H1 (cell line): ENCODE data around the gene KDM2A. TPM values are rescaled to one million over a fixed set of nuclear protein-coding genes. Genes with fewer than 3 reads are reported as not detected.

Experiments used
- CTCF ChIA-PET: fragments of 300-600 bp; sonication (Branson Sonifier 250); formaldehyde crosslinking; loops from one replicate; lab custom pipeline; 2021; ENCODE audit not compliant: partially characterized antibody; lab: Charles Lee
- POLR2A ChIA-PET: fragments of 300-600 bp; sonication (Branson Sonifier 250); formaldehyde crosslinking; loops from one replicate; lab custom pipeline; 2021; ENCODE audit warnings: inconsistent platforms; ENCODE audit not compliant: partially characterized antibody; lab: Charles Lee
- DNase-seq, 2 experiments: peaks; one replicate each; pipeline versions ENCODE4 v3.0.0 to v3.0.0-alpha.2; 2010 to 2022; ENCODE audit warnings: low spot score in 2 of 2, low read depth in 1 of 2, mixed read lengths in 1 of 2
- FAIRE-seq: peaks from 2 replicates; lab custom pipeline; 2011; peaks lifted over from hg19 to GRCh38; lab: Jason Lieb, UNC
- H2AFZ ChIP-seq: 2 replicates; pipeline ENCODE4 v1.8.1; 2012; ENCODE audit warnings: low read length, inconsistent platforms
- H2AK5ac ChIP-seq: 2 replicates; pipeline ENCODE4 v1.6.1; 2013; ENCODE audit warnings: low read depth, low read length
- H2BK120ac ChIP-seq: replicated peaks from 2 replicates; pipeline ENCODE3; 2013; ENCODE audit warnings: low read depth, low read length, inconsistent platforms
- H2BK12ac ChIP-seq: 2 replicates; pipeline ENCODE4 v1.6.1; 2013; ENCODE audit warnings: low read depth, low read length
- H2BK15ac ChIP-seq: 2 replicates; pipeline ENCODE4 v1.6.1; 2013; ENCODE audit warnings: low read length
- H2BK20ac ChIP-seq: 2 replicates; pipeline ENCODE4 v1.6.1; 2013; ENCODE audit warnings: low read length
- H2BK5ac ChIP-seq: 2 replicates; pipeline ENCODE4 v1.6.1; 2013; ENCODE audit warnings: low read depth, low read length
- H3K14ac ChIP-seq: 2 replicates; pipeline ENCODE4 v1.6.1; 2013; ENCODE audit warnings: inconsistent platforms; ENCODE audit not compliant: insufficient read length
- H3K18ac ChIP-seq: 2 replicates; pipeline ENCODE4 v1.6.1; 2013; ENCODE audit warnings: low read length; ENCODE audit errors: extremely low read depth
- H3K23ac ChIP-seq: 2 replicates; pipeline ENCODE4 v1.6.1; 2013; ENCODE audit warnings: inconsistent platforms; ENCODE audit not compliant: insufficient read length
- H3K23me2 ChIP-seq: 2 replicates; pipeline ENCODE4 v1.6.1; 2013; ENCODE audit warnings: low read depth, low read length
- H3K27ac ChIP-seq: 2 replicates; pipeline ENCODE4 v1.6.1; 2011; ENCODE audit warnings: low read depth, low read length, inconsistent platforms
- H3K27me3 ChIP-seq, 4 experiments: replicated peaks in 1 of 4; 1 replicate in 1 of 4; 2 replicates in 3 of 4; pipeline versions ENCODE4 v1.6.1 to v1.8.1; 2011 to 2013; ENCODE audit warnings: low read length in 3 of 4, mild to moderate bottlenecking in 3 of 4, inconsistent platforms in 2 of 4, mixed read lengths in 2 of 4, moderate library complexity in 1 of 4; ENCODE audit not compliant: control insufficient read depth in 3 of 4, insufficient read depth in 3 of 4; ENCODE audit errors: extremely low read depth in 1 of 4
- H3K36me3 ChIP-seq, 4 experiments: 2 replicates each; pipeline versions ENCODE4 v1.6.1 to v1.8.1; 2011 to 2013; ENCODE audit warnings: mild to moderate bottlenecking in 4 of 4, low read length in 3 of 4, moderate library complexity in 2 of 4, control low read depth in 1 of 4, inconsistent platforms in 1 of 4; ENCODE audit not compliant: insufficient read depth in 4 of 4, control insufficient read depth in 2 of 4
- H3K4ac ChIP-seq: replicated peaks from 2 replicates; pipeline ENCODE3; 2013; ENCODE audit warnings: low read length, low read depth, mixed read lengths, inconsistent platforms; ENCODE audit not compliant: insufficient read length
- H3K4me1 ChIP-seq, 4 experiments: replicated peaks in 1 of 4; 1 replicate in 1 of 4; 2 replicates in 3 of 4; pipeline versions ENCODE4 v1.6.1 to v1.8.1; 2011 to 2013; ENCODE audit warnings: low read length in 3 of 4, inconsistent platforms in 2 of 4, mixed read lengths in 1 of 4; ENCODE audit not compliant: insufficient read depth in 4 of 4, control insufficient read depth in 3 of 4
- H3K4me2 ChIP-seq, 2 experiments: 2 replicates each; pipeline versions ENCODE4 v1.6.1 to v1.8.1; 2011 to 2013; ENCODE audit warnings: low read depth in 2 of 2, low read length in 2 of 2, control low read depth in 1 of 2, inconsistent platforms in 1 of 2, mild to moderate bottlenecking in 1 of 2; ENCODE audit not compliant: insufficient read depth in 1 of 2
- H3K4me3 ChIP-seq, 4 experiments: fragments of 200-600, 300-600 bp in 1 of 4; sonication (generic), shearing (Covaris generic), sonication (Bioruptor Twin) in 1 of 4; 2 replicates each; pipeline versions ENCODE4 v1.5.1 to v1.8.1; 2011 to 2016; ENCODE audit warnings: low read length in 4 of 4, low read depth in 3 of 4, control low read depth in 2 of 4, inconsistent platforms in 2 of 4, mild to moderate bottlenecking in 2 of 4, mixed read lengths in 1 of 4, moderate library complexity in 1 of 4; ENCODE audit not compliant: insufficient read depth in 2 of 4; ENCODE audit errors: extremely low read depth in 1 of 4
- H3K56ac ChIP-seq: replicated peaks from 2 replicates; pipeline ENCODE3; 2013; ENCODE audit warnings: low read depth, mild to moderate bottlenecking, mixed read lengths, low read length, inconsistent platforms; ENCODE audit not compliant: insufficient read length
- H3K79me1 ChIP-seq: 2 replicates; pipeline ENCODE4 v1.6.1; 2013; ENCODE audit warnings: low read depth, low read length, control low read depth
- H3K79me2 ChIP-seq, 2 experiments: 2 replicates each; pipeline versions ENCODE4 v1.6.1 to v1.8.1; 2012 to 2013; ENCODE audit warnings: low read length in 2 of 2, mild to moderate bottlenecking in 2 of 2, inconsistent platforms in 1 of 2; ENCODE audit not compliant: insufficient read depth in 2 of 2, control insufficient read depth in 1 of 2
- H3K9ac ChIP-seq, 4 experiments: replicated peaks in 1 of 4; 1 replicate in 1 of 4; 2 replicates in 3 of 4; pipeline versions ENCODE4 v1.6.1 to v1.8.1; 2011 to 2013; ENCODE audit warnings: low read depth in 3 of 4, low read length in 3 of 4, control low read depth in 2 of 4, mild to moderate bottlenecking in 2 of 4, moderate library complexity in 2 of 4, inconsistent platforms in 1 of 4; ENCODE audit errors: extremely low read depth in 1 of 4
- H3K9me3 ChIP-seq, 2 experiments: 2 replicates each; pipeline versions ENCODE4 v1.6.1 to v1.8.1; 2012 to 2013; ENCODE audit warnings: mild to moderate bottlenecking in 2 of 2, moderate library complexity in 2 of 2, control low read depth in 1 of 2, inconsistent platforms in 1 of 2, low read depth in 1 of 2, low read length in 1 of 2, mixed read lengths in 1 of 2; ENCODE audit not compliant: insufficient read depth in 2 of 2
- H4K20me1 ChIP-seq, 2 experiments: replicated peaks in 1 of 2; 2 replicates each; pipeline versions ENCODE3 to v1.8.1; 2011 to 2013; ENCODE audit warnings: inconsistent platforms in 2 of 2, low read length in 2 of 2, mild to moderate bottlenecking in 1 of 2; ENCODE audit not compliant: insufficient read depth in 2 of 2, control insufficient read depth in 1 of 2
- H4K5ac ChIP-seq: 2 replicates; pipeline ENCODE4 v1.6.1; 2013; ENCODE audit warnings: low read length, low read depth, mixed read lengths, inconsistent platforms; ENCODE audit not compliant: insufficient read length
- H4K8ac ChIP-seq: 2 replicates; pipeline ENCODE4 v1.8.0; 2013; ENCODE audit warnings: mild to moderate bottlenecking, moderate library complexity, low read length, inconsistent platforms; ENCODE audit not compliant: insufficient read depth; ENCODE audit errors: extremely low read depth
- H4K91ac ChIP-seq: replicated peaks from 2 replicates; pipeline ENCODE3; 2013; ENCODE audit warnings: low read length, mixed read lengths, inconsistent platforms; ENCODE audit not compliant: insufficient read length
- FOSL1 ChIP-seq: IDR thresholded peaks from 2 replicates; pipeline ENCODE4 v1.6.1; 2011; ENCODE audit warnings: mild to moderate bottlenecking, low read depth, low read length, moderate library complexity; ENCODE audit not compliant: insufficient read depth
- HDAC6 ChIP-seq: IDR thresholded peaks from one replicate; pipeline ENCODE4 v1.7.1; 2012; ENCODE audit warnings: low read depth, mild to moderate bottlenecking, inconsistent platforms, low read length, moderate library complexity
- JUND ChIP-seq: IDR thresholded peaks from 2 replicates; pipeline ENCODE4 v1.6.1; 2011; ENCODE audit warnings: mild to moderate bottlenecking, improper control_type of control experiment, low read length
- KDM5A ChIP-seq: fragments of 200-600 bp; IDR thresholded peaks from 2 replicates; pipeline ENCODE4 v1.7.1; 2012; ENCODE audit warnings: mild to moderate bottlenecking, low read length, inconsistent platforms, mixed read lengths
- PHF8 ChIP-seq: fragments of 200-600 bp; sonication (generic); conservative IDR thresholded peaks from 2 replicates; pipeline ENCODE4 v1.7.1; 2012; ENCODE audit warnings: low read depth, mild to moderate bottlenecking, inconsistent platforms, low read length, moderate library complexity
- SAP30 ChIP-seq: fragments of 300-600 bp; sonication (generic); IDR thresholded peaks from 2 replicates; pipeline ENCODE4 v1.7.1; 2012; ENCODE audit warnings: low read length, moderate library complexity, mild to moderate bottlenecking, inconsistent platforms; ENCODE audit not compliant: insufficient read depth, insufficient replicate concordance
- SP4 ChIP-seq: IDR thresholded peaks from 2 replicates; pipeline ENCODE4 v1.6.1; 2012; ENCODE audit warnings: low read length, inconsistent platforms
- WGBS, 2 experiments: shearing (Covaris generic) in 1 of 2; methylation state at CpG; one replicate each; pipeline versions ENCODE4 v1.1.6 to v1.1.7; 2013 to 2015; ENCODE audit warnings: low lambda C conversion rate in 2 of 2, mixed read lengths in 2 of 2, inconsistent platforms in 1 of 2, low coverage in 1 of 2, missing lambda C conversion rate in 1 of 2; ENCODE audit not compliant: insufficient replicate concordance in 2 of 2, insufficient coverage in 1 of 2, insufficient read length in 1 of 2; ENCODE audit errors: extremely low coverage in 1 of 2, missing lambda C conversion rate in 1 of 2; 5-methylcytosine and 5-hydroxymethylcytosine counted together
- polyA plus RNA-seq, 7 experiments: library from polyadenylated mRNA; depleted of rRNA in 3 of 7; stranded (reverse) in 5 of 7; unstranded in 2 of 7; fragments of >200 nt in 5 of 7; fragments of 200-250 nt in 2 of 7; gene quantifications; 1 replicate in 5 of 7; 2 replicates in 1 of 7; 4 replicates in 1 of 7; pipeline versions ENCODE4 v1.2.1 to v1.2.3, GENCODE V29; 2011 to 2013; ENCODE audit warnings: missing spikeins in 2 of 7, mixed read lengths in 2 of 7
- total RNA-seq: library from RNA; stranded (reverse); fragmentation: NEBNext Ultra II Directional; extraction: Animal tissue kit (Norgen Biotek cat#: 25700); gene quantifications from 2 replicates; pipeline ENCODE4 v1.2.1, GENCODE V29; 2021
- TF ChIP-seq, protein P1 (sequence below): IDR thresholded peaks from 2 replicates; pipeline ENCODE4 v1.6.1; 2012; ENCODE audit warnings: inconsistent platforms

KDM2A gene
- total and polyA plus RNA-seq, 2 of the 8 experiments (the other 6 are each of a cell fraction or from before 2014, with no cell fraction given) = 55.4 to 66.2 TPM

DNA sequence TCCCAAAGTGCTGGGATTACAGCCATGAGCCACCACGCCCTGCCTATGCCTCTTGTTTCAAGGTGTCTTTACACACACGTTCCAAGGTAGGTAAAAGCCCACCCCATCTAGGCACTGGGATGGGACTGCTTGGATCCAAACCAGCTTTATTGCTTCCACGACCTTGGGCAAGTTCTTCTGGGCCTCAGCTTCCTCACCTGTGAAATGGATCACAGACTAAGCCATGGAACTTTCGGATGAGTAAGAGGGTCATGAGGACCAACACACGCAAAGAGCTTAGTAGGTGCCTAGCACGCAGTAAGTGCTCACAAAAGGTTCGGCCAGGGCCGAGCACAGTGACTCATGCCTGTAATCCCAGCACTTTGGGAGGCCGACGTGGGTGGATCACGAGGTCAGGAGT is 46.8 kb upstream of the KDM2A start:
- no peak overlapping the region for H3K4me3 ChIP-seq
- H2AK5ac ChIP-seq = no peak overlapping the region
- H4K8ac ChIP-seq = no peak overlapping the region
- H3K9ac ChIP-seq = no peak overlapping the region
- no peak overlapping the region for H2BK12ac ChIP-seq
- no peaks in the 10 kb centered on the region for H3K79me2 ChIP-seq
- 91% methylated on average over 11 of the region's 11 CpGs; no CpG with 5 or more reads in 1 of the 2 experiments for WGBS, 2 experiments
- no peaks in the 10 kb centered on the region for H3K36me3 ChIP-seq
- H3K56ac ChIP-seq = no peak overlapping the region
- H2BK20ac ChIP-seq = no peak overlapping the region
- ChIA-PET POLR2A (interaction anchor here (0.5 to 3.4 kb wide), 3 partner anchors 17 to 121 kb away, joined by 3 to 16 read pairs (median 3); no protein-coding TSS in a partner anchor), CTCF (interaction anchor here (0.7 to 4.9 kb wide), 14 partner anchors 9 to 662 kb away, joined by 3 to 27 read pairs (median 4); no protein-coding TSS in a partner anchor)
- H3K9me3 ChIP-seq = no peaks in the 10 kb centered on the region
- no peak overlapping the region for H4K5ac ChIP-seq
- no peak overlapping the region for H3K4ac ChIP-seq
- no peak overlapping the region for H4K91ac ChIP-seq
- no peak overlapping the region for H3K27ac ChIP-seq
- DNase-seq (no peak), FAIRE-seq (no peak)
- no peaks in the 10 kb centered on the region for H3K27me3 ChIP-seq
- 0 out of 2 replicates have a peak overlapping the region, but pooled peaks have one; percentile 5 for H2BK15ac ChIP-seq
- H2BK120ac ChIP-seq = no peak overlapping the region
- H3K23me2 ChIP-seq = no peaks in the 10 kb centered on the region; the same call in 1 of the 2 replicates
- no peaks in the 10 kb centered on the region; the same call in 1 of the 2 replicates for H3K79me1 ChIP-seq
- H3K14ac ChIP-seq = no peak overlapping the region
- no peak overlapping the region for H3K4me2 ChIP-seq
- no peak overlapping the region for H2AFZ ChIP-seq
- H2BK5ac ChIP-seq = no peak overlapping the region
- H3K4me1 ChIP-seq = peaks cover 0 to 2% (median under 1%) of the 10 kb centered on the region in 4 experiments; a peak in 2 of 7 replicates
- H3K18ac ChIP-seq = no peak overlapping the region
- H4K20me1 ChIP-seq = no peaks in the 10 kb centered on the region
- no peak overlapping the region for H3K23ac ChIP-seq
- TF ChIP-seq PHF8 (no peak), JUND (no peak), HDAC6 (no peak), FOSL1 (no peak), SP4 (no peak), KDM5A (no peak), SAP30 (no peak)
- TF ChIP-seq, protein P1, sequence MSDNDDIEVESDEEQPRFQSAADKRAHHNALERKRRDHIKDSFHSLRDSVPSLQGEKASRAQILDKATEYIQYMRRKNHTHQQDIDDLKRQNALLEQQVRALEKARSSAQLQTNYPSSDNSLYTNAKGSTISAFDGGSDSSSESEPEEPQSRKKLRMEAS = no peak
